Measurements from ENCODE around the gene JOSD1.

GRCh38 chr22:38750104-38750503 lies 49.4 kb upstream of the JOSD1 start:
- TF ChIP-seq MXI1 (IDR thresholded peaks at IDR 0.05; ENCODE audit: borderline replicate concordance, low read depth, low read length), result no peak
- no peak for TF ChIP-seq CTCF (conservative IDR thresholded peaks at IDR 0.05; ENCODE audit: low read depth, low read length)
- no peak for TF ChIP-seq POLR2A (IDR thresholded peaks at IDR 0.05; ENCODE audit: low read depth, low read length)
- TF ChIP-seq MAZ (IDR thresholded peaks at IDR 0.05; ENCODE audit: borderline replicate concordance, low read depth, low read length), result no peak
- TF ChIP-seq SMC3 (IDR thresholded peaks at IDR 0.05; ENCODE audit: low read depth, low read length), result no peak
- no peak for TF ChIP-seq CEBPB (IDR thresholded peaks at IDR 0.05; ENCODE audit: low read depth, low read length)
- TF ChIP-seq FOS (IDR thresholded peaks at IDR 0.05; ENCODE audit: low read depth, low read length), result no peak
- no peak for TF ChIP-seq RCOR1 (IDR thresholded peaks at IDR 0.05; ENCODE audit: insufficient replicate concordance, low read length)
- no peak for TF ChIP-seq ELK1 (IDR thresholded peaks at IDR 0.05; ENCODE audit: borderline replicate concordance, low read depth, low read length)

Data from IMR-90 (cell line).